Vagina (tissue), 2 donors: ENCODE data around the gene STARD3.

Experiments used
- POLR2AphosphoS5 ChIP-seq, 2 donors: sonication (generic); formaldehyde crosslinking; IDR thresholded peaks; one replicate each; pipeline ENCODE4 v1.9.0; 2017; ENCODE audit warnings: antibody characterized with exemption in 2 of 2, mild to moderate bottlenecking in 2 of 2, low read depth in 1 of 2; ENCODE audit not compliant: insufficient read depth in 1 of 2
- TF ChIP-seq, protein P1 (sequence below), 3 experiments: fragments of 450-650 bp in 2 of 3; fragments of 200-600 bp in 1 of 3; sonication (generic) in 1 of 3; IDR thresholded peaks; one replicate each; pipeline ENCODE4 v1.5.1; 2017 to 2019; ENCODE audit warnings: antibody characterized with exemption in 3 of 3, mild to moderate bottlenecking in 2 of 3, moderate library complexity in 2 of 3

DNA sequence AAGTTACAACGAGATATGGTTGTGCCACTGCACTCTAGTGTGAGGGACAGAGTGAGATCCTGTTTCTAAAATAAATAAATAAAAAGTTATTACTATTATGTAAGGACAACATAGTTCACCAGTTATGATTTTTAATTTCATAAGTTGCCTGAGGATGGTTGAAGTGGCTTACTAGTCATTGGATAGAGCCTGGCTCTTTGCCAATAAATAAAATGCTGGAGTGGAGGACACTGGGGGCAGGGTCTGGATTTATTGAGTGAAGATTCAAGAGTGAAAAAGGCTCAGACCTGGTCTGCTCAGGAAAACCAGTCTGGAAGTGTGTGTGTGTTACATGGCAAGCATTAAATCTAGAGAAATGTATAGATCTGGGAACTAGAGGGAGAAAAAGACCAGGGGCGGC lies 2.1 kb downstream of the STARD3 start:
- TF ChIP-seq POLR2AphosphoS5 (IDR thresholded peaks at IDR 0.05; ENCODE audit: insufficient read depth in 1 of 2, low read depth in 1 of 2): no peak
- TF ChIP-seq, protein P1, sequence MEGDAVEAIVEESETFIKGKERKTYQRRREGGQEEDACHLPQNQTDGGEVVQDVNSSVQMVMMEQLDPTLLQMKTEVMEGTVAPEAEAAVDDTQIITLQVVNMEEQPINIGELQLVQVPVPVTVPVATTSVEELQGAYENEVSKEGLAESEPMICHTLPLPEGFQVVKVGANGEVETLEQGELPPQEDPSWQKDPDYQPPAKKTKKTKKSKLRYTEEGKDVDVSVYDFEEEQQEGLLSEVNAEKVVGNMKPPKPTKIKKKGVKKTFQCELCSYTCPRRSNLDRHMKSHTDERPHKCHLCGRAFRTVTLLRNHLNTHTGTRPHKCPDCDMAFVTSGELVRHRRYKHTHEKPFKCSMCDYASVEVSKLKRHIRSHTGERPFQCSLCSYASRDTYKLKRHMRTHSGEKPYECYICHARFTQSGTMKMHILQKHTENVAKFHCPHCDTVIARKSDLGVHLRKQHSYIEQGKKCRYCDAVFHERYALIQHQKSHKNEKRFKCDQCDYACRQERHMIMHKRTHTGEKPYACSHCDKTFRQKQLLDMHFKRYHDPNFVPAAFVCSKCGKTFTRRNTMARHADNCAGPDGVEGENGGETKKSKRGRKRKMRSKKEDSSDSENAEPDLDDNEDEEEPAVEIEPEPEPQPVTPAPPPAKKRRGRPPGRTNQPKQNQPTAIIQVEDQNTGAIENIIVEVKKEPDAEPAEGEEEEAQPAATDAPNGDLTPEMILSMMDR (IDR thresholded peaks at IDR 0.05): no peak
